A549 (cell line): ENCODE measurements around the gene ORC3.

Experiments
- CTCF ChIP-seq: fragments of >200 bp; sonication (Bioruptor Twin); formaldehyde crosslinking; IDR thresholded peaks from 3 replicates; pipeline ENCODE4 v1.5.1; 2016
- ELK1 ChIP-seq: fragments of 150-350 bp; IDR thresholded peaks from 2 replicates; pipeline ENCODE4 v1.6.1; 2014; ENCODE audit warnings: low read depth, mild to moderate bottlenecking, low read length
- FOSL2 ChIP-seq, 2 experiments: fragments of 450-650 bp in 1 of 2; fragments of >200 bp in 1 of 2; sonication (Bioruptor Twin) in 1 of 2; formaldehyde crosslinking; IDR thresholded peaks; 2 replicates each; pipeline versions ENCODE4 v1.5.0 to v1.6.1; 2016 to 2020; ENCODE audit warnings: mild to moderate bottlenecking in 1 of 2, moderate library complexity in 1 of 2
- HOXA7 ChIP-seq: fragments of 250-450 bp; sonication (Bioruptor Pico); IDR thresholded peaks from 2 replicates; pipeline ENCODE4 v1.5.0; 2020; ENCODE audit warnings: mild to moderate bottlenecking, moderate library complexity
- JUN ChIP-seq, 2 experiments: fragments of >200 bp; sonication (Bioruptor Twin); formaldehyde crosslinking; IDR thresholded peaks; 2 replicates in 1 of 2; 3 replicates in 1 of 2; pipeline ENCODE4 v1.6.1; 2016 to 2017
- JUNB ChIP-seq: fragments of >200 bp; sonication (Bioruptor Twin); formaldehyde crosslinking; IDR thresholded peaks from 2 replicates; pipeline ENCODE4 v1.6.1; 2016
- MAZ ChIP-seq: fragments of 150-350 bp; IDR thresholded peaks from 2 replicates; pipeline ENCODE4 v1.6.1; 2014; ENCODE audit warnings: antibody characterized with exemption, low read depth, low read length, borderline replicate concordance
- POLR2A ChIP-seq: IDR thresholded peaks from 2 replicates; pipeline ENCODE4 v1.6.1; 2012; ENCODE audit warnings: mild to moderate bottlenecking, low read length
- RFX5 ChIP-seq: fragments of 450-650 bp; IDR thresholded peaks from 2 replicates; pipeline ENCODE4 v1.7.1; 2014; ENCODE audit warnings: antibody characterized with exemption, mild to moderate bottlenecking, moderate library complexity
- SREBF2 ChIP-seq: fragments of 450-650 bp; IDR thresholded peaks from 2 replicates; pipeline ENCODE4 v1.6.1; 2014; ENCODE audit warnings: mild to moderate bottlenecking, moderate library complexity
- USF2 ChIP-seq: fragments of 450-650 bp; IDR thresholded peaks from 2 replicates; pipeline ENCODE4 v1.6.1; 2014; ENCODE audit warnings: antibody characterized with exemption
- ZC3H11A ChIP-seq: fragments of 450-650 bp; IDR thresholded peaks from 2 replicates; pipeline ENCODE4 v1.6.1; 2014; ENCODE audit warnings: antibody characterized with exemption, mild to moderate bottlenecking
- TF ChIP-seq, protein P1 (sequence below): fragments of 200-600 bp; sonication (generic); IDR thresholded peaks from 2 replicates; pipeline ENCODE4 v1.6.1; 2016; ENCODE audit warnings: antibody characterized with exemption, mild to moderate bottlenecking, moderate library complexity

- TF ChIP-seq, protein P1, sequence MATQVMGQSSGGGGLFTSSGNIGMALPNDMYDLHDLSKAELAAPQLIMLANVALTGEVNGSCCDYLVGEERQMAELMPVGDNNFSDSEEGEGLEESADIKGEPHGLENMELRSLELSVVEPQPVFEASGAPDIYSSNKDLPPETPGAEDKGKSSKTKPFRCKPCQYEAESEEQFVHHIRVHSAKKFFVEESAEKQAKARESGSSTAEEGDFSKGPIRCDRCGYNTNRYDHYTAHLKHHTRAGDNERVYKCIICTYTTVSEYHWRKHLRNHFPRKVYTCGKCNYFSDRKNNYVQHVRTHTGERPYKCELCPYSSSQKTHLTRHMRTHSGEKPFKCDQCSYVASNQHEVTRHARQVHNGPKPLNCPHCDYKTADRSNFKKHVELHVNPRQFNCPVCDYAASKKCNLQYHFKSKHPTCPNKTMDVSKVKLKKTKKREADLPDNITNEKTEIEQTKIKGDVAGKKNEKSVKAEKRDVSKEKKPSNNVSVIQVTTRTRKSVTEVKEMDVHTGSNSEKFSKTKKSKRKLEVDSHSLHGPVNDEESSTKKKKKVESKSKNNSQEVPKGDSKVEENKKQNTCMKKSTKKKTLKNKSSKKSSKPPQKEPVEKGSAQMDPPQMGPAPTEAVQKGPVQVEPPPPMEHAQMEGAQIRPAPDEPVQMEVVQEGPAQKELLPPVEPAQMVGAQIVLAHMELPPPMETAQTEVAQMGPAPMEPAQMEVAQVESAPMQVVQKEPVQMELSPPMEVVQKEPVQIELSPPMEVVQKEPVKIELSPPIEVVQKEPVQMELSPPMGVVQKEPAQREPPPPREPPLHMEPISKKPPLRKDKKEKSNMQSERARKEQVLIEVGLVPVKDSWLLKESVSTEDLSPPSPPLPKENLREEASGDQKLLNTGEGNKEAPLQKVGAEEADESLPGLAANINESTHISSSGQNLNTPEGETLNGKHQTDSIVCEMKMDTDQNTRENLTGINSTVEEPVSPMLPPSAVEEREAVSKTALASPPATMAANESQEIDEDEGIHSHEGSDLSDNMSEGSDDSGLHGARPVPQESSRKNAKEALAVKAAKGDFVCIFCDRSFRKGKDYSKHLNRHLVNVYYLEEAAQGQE = no peak
- TF ChIP-seq HOXA7 (no peak), FOSL2 (IDR thresholded peaks at IDR 0.05) (no peak), FOSL2 (CRISPR knock-in tag; IDR thresholded peaks at IDR 0.05) (no peak), POLR2A (no peak), ELK1 (no peak), MAZ (no peak), CTCF (no peak), RFX5 (no peak), SREBF2 (no peak), ZC3H11A (no peak), JUN (IDR thresholded peaks at IDR 0.05) (no peak), JUNB (no peak), USF2 (no peak)
Observed at GRCh38 chr6:87590990-87591389, 1.1 kb downstream of the ORC3 start.
